K562 (cell line): Measurements from ENCODE around the gene CBX1. TPM values are rescaled to one million over a fixed set of nuclear protein-coding genes. Genes with fewer than 3 reads are reported as not detected.

Source experiments
- ARID1B ChIP-seq: fragments of 450-650 bp; IDR thresholded peaks from 2 replicates; pipeline ENCODE4 v1.6.1; 2016; ENCODE audit warnings: antibody characterized with exemption, mild to moderate bottlenecking, inconsistent platforms
- ARNT ChIP-seq, 2 experiments: fragments of 450-650 bp; IDR thresholded peaks; 2 replicates each; pipeline ENCODE4 v1.6.1; 2016; ENCODE audit warnings: mild to moderate bottlenecking in 1 of 2
- CTBP1 ChIP-seq: fragments of 450-650 bp; IDR thresholded peaks from 2 replicates; pipeline ENCODE4 v1.6.1; 2016; ENCODE audit warnings: borderline replicate concordance
- DIDO1 ChIP-seq: fragments of 450-650 bp; IDR thresholded peaks from 2 replicates; pipeline ENCODE4 v1.6.1; 2016; ENCODE audit warnings: low read depth, missing biosample characterization, missing genetic modification characterization
- FOSL1 ChIP-seq: fragments of 200-800 bp; sonication (Bioruptor generic); conservative IDR thresholded peaks from 2 replicates; pipeline ENCODE4 v1.6.1; 2016; ENCODE audit warnings: missing genetic modification characterization, missing compliant biosample characterization
- HNRNPLL ChIP-seq: fragments of 200-400 bp; formaldehyde crosslinking; IDR thresholded peaks from 2 replicates; pipeline ENCODE4 v1.6.1; 2017; ENCODE audit warnings: low read length, low read depth, mild to moderate bottlenecking; ENCODE audit not compliant: poor library complexity, severe bottlenecking
- JUND ChIP-seq, 2 experiments: IDR thresholded peaks; 2 replicates in 1 of 2; 3 replicates in 1 of 2; pipeline ENCODE4 v1.6.1; 2011; ENCODE audit warnings: borderline replicate concordance in 2 of 2, low read depth in 2 of 2, low read length in 2 of 2, improper control_type of control experiment in 1 of 2, missing biosample characterization in 1 of 2, missing genetic modification characterization in 1 of 2, missing genetic modification reagents in 1 of 2
- KDM1A ChIP-seq, 2 experiments: fragments of 450-650 bp; IDR thresholded peaks; 2 replicates each; pipeline ENCODE4 v1.6.1; 2016; ENCODE audit warnings: mild to moderate bottlenecking in 2 of 2
- MEF2D ChIP-seq: conservative IDR thresholded peaks from 2 replicates; pipeline ENCODE4 v1.6.1; 2016; ENCODE audit warnings: low read depth, missing genetic modification characterization, missing compliant biosample characterization
- NEUROD1 ChIP-seq: fragments of 150-350 bp; IDR thresholded peaks from 2 replicates; pipeline ENCODE4 v1.6.1; 2014; ENCODE audit warnings: borderline replicate concordance, low read length, low read depth; ENCODE audit not compliant: partially characterized antibody
- NFXL1 ChIP-seq: fragments of 450-650 bp; formaldehyde crosslinking; IDR thresholded peaks from 2 replicates; pipeline ENCODE4 v1.4.0; 2021; ENCODE audit warnings: mild to moderate bottlenecking
- NR4A1 ChIP-seq, 2 experiments: fragments of 250-450 bp in 1 of 2; fragments of 450-650 bp in 1 of 2; sonication (Bioruptor Pico) in 1 of 2; IDR thresholded peaks; 2 replicates each; pipeline versions ENCODE4 v1.4.0 to v1.6.1; 2016 to 2020; ENCODE audit warnings: mild to moderate bottlenecking in 2 of 2, missing compliant biosample characterization in 1 of 2, missing genetic modification characterization in 1 of 2, moderate library complexity in 1 of 2
- POLR3A ChIP-seq: IDR thresholded peaks from 2 replicates; pipeline ENCODE4 v1.6.1; 2011; ENCODE audit warnings: borderline replicate concordance, mild to moderate bottlenecking, moderate library complexity; ENCODE audit not compliant: insufficient read length, insufficient read depth; ENCODE audit errors: extremely low read depth
- RBM15 ChIP-seq: fragments of 200-400 bp; formaldehyde crosslinking; IDR thresholded peaks from 2 replicates; pipeline ENCODE4 v1.6.1; 2018; ENCODE audit warnings: mild to moderate bottlenecking, low read length, moderate library complexity; ENCODE audit not compliant: insufficient read depth
- YY1 ChIP-seq, 3 experiments: IDR thresholded peaks; 2 replicates each; pipeline ENCODE4 v1.6.1; 2011; ENCODE audit warnings: low read length in 2 of 3, mild to moderate bottlenecking in 2 of 3, moderate library complexity in 2 of 3, borderline replicate concordance in 1 of 3, control low read depth in 1 of 3, low read depth in 1 of 3; ENCODE audit not compliant: insufficient read depth in 3 of 3, insufficient replicate concordance in 2 of 3, control insufficient read depth in 1 of 3, insufficient read length in 1 of 3; ENCODE audit errors: extremely low read depth in 1 of 3
- ZBTB17 ChIP-seq: fragments of 450-650 bp; formaldehyde crosslinking; IDR thresholded peaks from 2 replicates; pipeline ENCODE4 v1.4.0; 2020; ENCODE audit warnings: mild to moderate bottlenecking
- polyA plus RNA-seq, 8 experiments: library from polyadenylated mRNA; depleted of rRNA in 4 of 8; stranded (reverse) in 5 of 8; unstranded in 3 of 8; fragments of >200 nt; fragmentation: Nextera tagmentation in 2 of 8; fragmentation: Illumina TruSeq in 1 of 8; extraction: Ambion mirVana in 2 of 8; extraction: Trizol in 1 of 8; gene quantifications; 2 replicates each; pipeline versions ENCODE4 v1.2.1 to v1.2.3, GENCODE V29; 2011 to 2014; ENCODE audit warnings: inconsistent platforms in 1 of 8, missing spikeins in 1 of 8
- total RNA-seq, 7 experiments: library from RNA; depleted of rRNA in 6 of 7; stranded (reverse); fragments of >200 nt in 6 of 7; fragmentation: Illumina TruSeq in 2 of 7; extraction: Trizol in 2 of 7; gene quantifications; 2 replicates each; pipeline versions ENCODE4 v1.2.1 to v1.2.3, GENCODE V29; 2011 to 2021; ENCODE audit warnings: low replicate concordance in 1 of 7
- TF ChIP-seq, protein P1 (sequence below): fragments of 200-400 bp; formaldehyde crosslinking; IDR thresholded peaks from 2 replicates; pipeline ENCODE4 v1.6.1; 2017; ENCODE audit warnings: mild to moderate bottlenecking, low read depth, low read length, moderate library complexity
- TF ChIP-seq, protein P2 (sequence below): fragments of 450-650 bp; formaldehyde crosslinking; IDR thresholded peaks from 2 replicates; pipeline ENCODE4 v1.4.0; 2022; ENCODE audit warnings: missing genetic modification characterization
- TF ChIP-seq, protein P3 (sequence below): fragments of 450-650 bp; IDR thresholded peaks from 2 replicates; pipeline ENCODE4 v1.6.1; 2018; ENCODE audit not compliant: partially characterized antibody

CBX1 gene
- total and polyA plus RNA-seq, 9 of the 15 experiments (the other 6 are each of a cell fraction or from before 2014, with no cell fraction given) = 10.6 to 95.7 (median 52.7) TPM

DNA sequence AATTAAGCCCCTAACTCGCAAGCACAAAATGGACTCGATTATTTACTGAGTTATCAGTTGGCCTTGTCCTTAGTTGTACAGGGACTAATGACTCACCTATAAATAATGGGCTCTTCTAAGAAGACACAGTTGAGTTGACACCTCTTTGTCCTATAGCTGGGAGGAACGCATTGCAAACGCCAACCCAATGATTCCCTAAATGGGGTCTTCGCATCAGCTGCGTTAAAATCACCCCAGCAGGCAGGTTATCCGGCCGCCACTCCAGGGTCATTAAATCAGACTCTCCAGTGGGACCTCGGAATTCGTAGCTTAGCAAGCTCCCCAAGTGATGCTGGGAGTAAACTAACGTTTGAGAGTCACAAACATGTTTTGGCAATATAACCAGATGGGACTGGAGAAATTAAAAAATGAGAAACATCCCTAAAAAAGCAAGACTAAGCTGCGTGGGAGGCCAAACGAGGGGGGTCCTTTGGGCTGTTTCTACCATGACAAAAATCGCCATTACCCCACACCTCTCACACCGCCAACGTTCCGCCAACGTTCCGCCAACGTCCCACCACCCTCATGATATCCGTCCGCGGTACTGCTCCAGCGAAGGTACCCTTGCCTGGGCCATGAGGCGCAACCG lies 54.1 kb downstream of the CBX1 start (continued):
- TF ChIP-seq, protein P1, sequence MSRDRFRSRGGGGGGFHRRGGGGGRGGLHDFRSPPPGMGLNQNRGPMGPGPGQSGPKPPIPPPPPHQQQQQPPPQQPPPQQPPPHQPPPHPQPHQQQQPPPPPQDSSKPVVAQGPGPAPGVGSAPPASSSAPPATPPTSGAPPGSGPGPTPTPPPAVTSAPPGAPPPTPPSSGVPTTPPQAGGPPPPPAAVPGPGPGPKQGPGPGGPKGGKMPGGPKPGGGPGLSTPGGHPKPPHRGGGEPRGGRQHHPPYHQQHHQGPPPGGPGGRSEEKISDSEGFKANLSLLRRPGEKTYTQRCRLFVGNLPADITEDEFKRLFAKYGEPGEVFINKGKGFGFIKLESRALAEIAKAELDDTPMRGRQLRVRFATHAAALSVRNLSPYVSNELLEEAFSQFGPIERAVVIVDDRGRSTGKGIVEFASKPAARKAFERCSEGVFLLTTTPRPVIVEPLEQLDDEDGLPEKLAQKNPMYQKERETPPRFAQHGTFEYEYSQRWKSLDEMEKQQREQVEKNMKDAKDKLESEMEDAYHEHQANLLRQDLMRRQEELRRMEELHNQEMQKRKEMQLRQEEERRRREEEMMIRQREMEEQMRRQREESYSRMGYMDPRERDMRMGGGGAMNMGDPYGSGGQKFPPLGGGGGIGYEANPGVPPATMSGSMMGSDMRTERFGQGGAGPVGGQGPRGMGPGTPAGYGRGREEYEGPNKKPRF = no peak
- TF ChIP-seq RBM15 (no peak), HNRNPLL (peak; percentile 15), ARID1B (peak; percentile 49; the same call in 1 of the 2 replicates), MEF2D (no peak), FOSL1 (tag) (peak; percentile 61; the same call in 1 of the 2 replicates), ARNT (IDR thresholded peaks at IDR 0.05) (0 out of 4 replicates have a peak, but pooled peaks of 1 of the 2 experiments have one; percentile 22), JUND (IDR thresholded peaks at IDR 0.05; ENCODE audit: borderline replicate concordance, low read depth, low read length) (peak; percentile 32; the same call in 1 of the 2 replicates), JUND (tag; IDR thresholded peaks at IDR 0.05; ENCODE audit: borderline replicate concordance, low read depth, low read length) (no peak; the same call in 2 of the 3 replicates), CTBP1 (no peak), NEUROD1 (no peak), POLR3A (no peak), DIDO1 (no peak), YY1 (IDR thresholded peaks at IDR 0.05; ENCODE audit: borderline replicate concordance in 1 of 3, control insufficient read depth in 1 of 3, extremely low read depth in 1 of 3, insufficient read depth in 3 of 3, insufficient read length in 1 of 3, insufficient replicate concordance in 2 of 3, low read depth in 1 of 3, low read length in 2 of 3) (no peak), NFXL1 (CRISPR knock-in tag) (no peak), ZBTB17 (no peak), KDM1A (IDR thresholded peaks at IDR 0.05) (no peak), NR4A1 (CRISPR knock-in tag; IDR thresholded peaks at IDR 0.05) (no peak), NR4A1 (tag; IDR thresholded peaks at IDR 0.05) (peak; percentile 63; the same call in 1 of the 2 replicates)
- TF ChIP-seq, protein P2, sequence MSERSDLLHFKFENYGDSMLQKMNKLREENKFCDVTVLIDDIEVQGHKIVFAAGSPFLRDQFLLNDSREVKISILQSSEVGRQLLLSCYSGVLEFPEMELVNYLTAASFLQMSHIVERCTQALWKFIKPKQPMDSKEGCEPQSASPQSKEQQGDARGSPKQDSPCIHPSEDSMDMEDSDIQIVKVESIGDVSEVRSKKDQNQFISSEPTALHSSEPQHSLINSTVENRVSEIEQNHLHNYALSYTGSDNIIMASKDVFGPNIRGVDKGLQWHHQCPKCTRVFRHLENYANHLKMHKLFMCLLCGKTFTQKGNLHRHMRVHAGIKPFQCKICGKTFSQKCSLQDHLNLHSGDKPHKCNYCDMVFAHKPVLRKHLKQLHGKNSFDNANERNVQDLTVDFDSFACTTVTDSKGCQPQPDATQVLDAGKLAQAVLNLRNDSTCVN (CRISPR knock-in tag) = no peak
- TF ChIP-seq, protein P3, sequence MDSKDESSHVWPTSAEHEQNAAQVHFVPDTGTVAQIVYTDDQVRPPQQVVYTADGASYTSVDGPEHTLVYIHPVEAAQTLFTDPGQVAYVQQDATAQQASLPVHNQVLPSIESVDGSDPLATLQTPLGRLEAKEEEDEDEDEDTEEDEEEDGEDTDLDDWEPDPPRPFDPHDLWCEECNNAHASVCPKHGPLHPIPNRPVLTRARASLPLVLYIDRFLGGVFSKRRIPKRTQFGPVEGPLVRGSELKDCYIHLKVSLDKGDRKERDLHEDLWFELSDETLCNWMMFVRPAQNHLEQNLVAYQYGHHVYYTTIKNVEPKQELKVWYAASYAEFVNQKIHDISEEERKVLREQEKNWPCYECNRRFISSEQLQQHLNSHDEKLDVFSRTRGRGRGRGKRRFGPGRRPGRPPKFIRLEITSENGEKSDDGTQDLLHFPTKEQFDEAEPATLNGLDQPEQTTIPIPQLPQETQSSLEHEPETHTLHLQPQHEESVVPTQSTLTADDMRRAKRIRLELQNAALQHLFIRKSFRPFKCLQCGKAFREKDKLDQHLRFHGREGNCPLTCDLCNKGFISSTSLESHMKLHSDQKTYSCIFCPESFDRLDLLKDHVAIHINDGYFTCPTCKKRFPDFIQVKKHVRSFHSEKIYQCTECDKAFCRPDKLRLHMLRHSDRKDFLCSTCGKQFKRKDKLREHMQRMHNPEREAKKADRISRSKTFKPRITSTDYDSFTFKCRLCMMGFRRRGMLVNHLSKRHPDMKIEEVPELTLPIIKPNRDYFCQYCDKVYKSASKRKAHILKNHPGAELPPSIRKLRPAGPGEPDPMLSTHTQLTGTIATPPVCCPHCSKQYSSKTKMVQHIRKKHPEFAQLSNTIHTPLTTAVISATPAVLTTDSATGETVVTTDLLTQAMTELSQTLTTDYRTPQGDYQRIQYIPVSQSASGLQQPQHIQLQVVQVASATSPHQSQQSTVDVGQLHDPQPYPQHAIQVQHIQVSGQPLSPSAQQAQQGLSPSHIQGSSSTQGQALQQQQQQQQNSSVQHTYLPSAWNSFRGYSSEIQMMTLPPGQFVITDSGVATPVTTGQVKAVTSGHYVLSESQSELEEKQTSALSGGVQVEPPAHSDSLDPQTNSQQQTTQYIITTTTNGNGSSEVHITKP = no peak
